Mesenchymal stem cell (in vitro differentiated cells and primary cell): ENCODE measurements around the gene CMTM3.
"Not testable (repeated sequence)": the region's sequence is repeated elsewhere in the genome, so short reads cannot be mapped to it uniquely, and the experiment has no call there.

Experiments
- DNase-seq: peaks from one replicate; pipeline ENCODE4 v3.0.0-alpha.2; 2013
- H2AFZ ChIP-seq: one replicate; pipeline ENCODE4 v1.6.1; 2013; ENCODE audit warnings: low read depth, mild to moderate bottlenecking, control low read depth, inconsistent platforms, low read length, moderate library complexity
- H2AK5ac ChIP-seq: 2 replicates; pipeline ENCODE4 v1.6.1; 2013; ENCODE audit warnings: low read length, moderate library complexity, mild to moderate bottlenecking, inconsistent platforms; ENCODE audit not compliant: severe bottlenecking
- H2BK120ac ChIP-seq: one replicate; pipeline ENCODE4 v1.6.1; 2013; ENCODE audit warnings: low read depth, mild to moderate bottlenecking, inconsistent platforms, low read length, moderate library complexity
- H2BK12ac ChIP-seq, 2 experiments: one replicate each; pipeline ENCODE4 v1.6.1; 2013; ENCODE audit warnings: inconsistent platforms in 2 of 2, low read length in 2 of 2, mild to moderate bottlenecking in 2 of 2, moderate library complexity in 2 of 2, control low read depth in 1 of 2
- H2BK15ac ChIP-seq: one replicate; pipeline ENCODE4 v1.6.1; 2013; ENCODE audit warnings: mild to moderate bottlenecking, low read depth, inconsistent platforms; ENCODE audit not compliant: poor library complexity, severe bottlenecking
- H2BK5ac ChIP-seq: 2 replicates; pipeline ENCODE4 v1.6.1; 2013; ENCODE audit warnings: low read depth, mild to moderate bottlenecking, low read length, control low read depth, inconsistent platforms; ENCODE audit not compliant: poor library complexity, severe bottlenecking
- H3K14ac ChIP-seq, 2 experiments: one replicate each; pipeline ENCODE4 v1.6.1; 2013; ENCODE audit warnings: inconsistent platforms in 2 of 2, low read length in 2 of 2, control low read depth in 1 of 2, mild to moderate bottlenecking in 1 of 2, moderate library complexity in 1 of 2
- H3K18ac ChIP-seq, 2 experiments: one replicate each; pipeline ENCODE4 v1.6.1; 2013; ENCODE audit warnings: inconsistent platforms in 2 of 2, low read length in 2 of 2, control low read depth in 1 of 2, low read depth in 1 of 2, mild to moderate bottlenecking in 1 of 2
- H3K23ac ChIP-seq, 2 experiments: one replicate each; pipeline ENCODE4 v1.6.1; 2013; ENCODE audit warnings: inconsistent platforms in 2 of 2, low read length in 2 of 2, mild to moderate bottlenecking in 2 of 2, moderate library complexity in 2 of 2, control low read depth in 1 of 2
- H3K27ac ChIP-seq: 2 replicates; pipeline ENCODE4 v1.5.1; 2013; ENCODE audit warnings: mild to moderate bottlenecking, moderate library complexity, low read length, control low read depth, inconsistent platforms; ENCODE audit not compliant: poor library complexity, severe bottlenecking
- H3K27me3 ChIP-seq, 2 experiments: 2 replicates each; pipeline versions ENCODE4 v1.6.1 to v1.7.0; 2013; ENCODE audit warnings: low read length in 2 of 2, mild to moderate bottlenecking in 2 of 2, moderate library complexity in 2 of 2, control low read depth in 1 of 2, inconsistent platforms in 1 of 2; ENCODE audit not compliant: control insufficient read depth in 1 of 2, insufficient read depth in 1 of 2
- H3K36me3 ChIP-seq, 2 experiments: 2 replicates each; pipeline versions ENCODE4 v1.6.1 to v1.7.0; 2013; ENCODE audit warnings: low read length in 2 of 2, control low read depth in 1 of 2, inconsistent platforms in 1 of 2, low read depth in 1 of 2, mild to moderate bottlenecking in 1 of 2; ENCODE audit not compliant: insufficient read depth in 2 of 2, control insufficient read depth in 1 of 2
- H3K4ac ChIP-seq, 2 experiments: one replicate each; pipeline ENCODE4 v1.6.1; 2013; ENCODE audit warnings: inconsistent platforms in 2 of 2, low read length in 2 of 2, mild to moderate bottlenecking in 2 of 2, moderate library complexity in 2 of 2, control low read depth in 1 of 2, low read depth in 1 of 2
- H3K4me1 ChIP-seq: 2 replicates; pipeline ENCODE4 v1.6.1; 2013; ENCODE audit warnings: low read depth, low read length, control low read depth; ENCODE audit not compliant: control insufficient read depth, insufficient read depth
- H3K4me2 ChIP-seq: 2 replicates; pipeline ENCODE4 v1.6.1; 2013; ENCODE audit warnings: low read length, mild to moderate bottlenecking, inconsistent platforms; ENCODE audit not compliant: poor library complexity, severe bottlenecking
- H3K4me3 ChIP-seq, 2 experiments: 2 replicates each; pipeline versions ENCODE4 v1.5.1 to v1.7.0; 2013; ENCODE audit warnings: low read length in 2 of 2, mild to moderate bottlenecking in 2 of 2, control low read depth in 1 of 2, low read depth in 1 of 2; ENCODE audit not compliant: insufficient read depth in 1 of 2
- H3K79me1 ChIP-seq: replicated peaks from 2 replicates; pipeline ENCODE4 v1.6.1; 2013; ENCODE audit warnings: mild to moderate bottlenecking, control low read depth, low read length, inconsistent platforms; ENCODE audit not compliant: poor library complexity, severe bottlenecking
- H3K9ac ChIP-seq: 2 replicates; pipeline ENCODE4 v1.7.0; 2013; ENCODE audit warnings: mild to moderate bottlenecking, low read length, moderate library complexity
- H3K9me3 ChIP-seq: 2 replicates; pipeline ENCODE4 v1.7.0; 2013; ENCODE audit warnings: mild to moderate bottlenecking, low read length; ENCODE audit not compliant: control insufficient read depth
- H4K8ac ChIP-seq: one replicate; pipeline ENCODE4 v1.6.1; 2013; ENCODE audit warnings: inconsistent platforms, mild to moderate bottlenecking, low read length, moderate library complexity
- H4K91ac ChIP-seq: one replicate; pipeline ENCODE4 v1.6.1; 2013; ENCODE audit warnings: mild to moderate bottlenecking, low read length, inconsistent platforms
- WGBS: methylation state at CpG from one replicate; pipeline ENCODE4 v1.1.7; 2013; ENCODE audit warnings: mixed read lengths; 5-methylcytosine and 5-hydroxymethylcytosine counted together

CMTM3 gene

GRCh38 chr16:66630561-66631260 lies 26.2 kb downstream of the CMTM3 start:
- not testable (repeated sequence) for H3K27me3 ChIP-seq, H2AK5ac ChIP-seq, H3K9me3 ChIP-seq, H4K8ac ChIP-seq, H3K79me1 ChIP-seq, H3K14ac ChIP-seq, H3K18ac ChIP-seq, DNase-seq, H2BK15ac ChIP-seq, H2BK12ac ChIP-seq, H3K4me3 ChIP-seq, H3K4me2 ChIP-seq, H2BK120ac ChIP-seq, H2BK5ac ChIP-seq, H3K4ac ChIP-seq, H2AFZ ChIP-seq, H3K27ac ChIP-seq, H3K23ac ChIP-seq, H3K9ac ChIP-seq, H4K91ac ChIP-seq, H3K4me1 ChIP-seq
- 97% methylated on average over 4 of the region's 49 CpGs for WGBS
- peaks cover 3 to 19% of the 10 kb centered on the region in 2 experiments for H3K36me3 ChIP-seq

GRCh38 chr16:66631558-66631957 lies 27.1 kb downstream of the CMTM3 start:
- H3K9ac ChIP-seq, H3K27me3 ChIP-seq, H3K14ac ChIP-seq, H3K23ac ChIP-seq, H2BK120ac ChIP-seq, H4K8ac ChIP-seq, H2AFZ ChIP-seq, DNase-seq, H2BK15ac ChIP-seq, H3K27ac ChIP-seq, H4K91ac ChIP-seq, H3K4ac ChIP-seq, H3K4me2 ChIP-seq, H3K4me3 ChIP-seq, H2BK12ac ChIP-seq, H3K4me1 ChIP-seq, H2AK5ac ChIP-seq, H3K18ac ChIP-seq, H2BK5ac ChIP-seq, H3K9me3 ChIP-seq: not testable (repeated sequence)
- Histone ChIP-seq H3K79me1 (peaks cover 10% of the 10 kb centered on the region), H3K36me3 (peaks cover 4 to 22% of the 10 kb centered on the region in 2 experiments)
- WGBS = no CpG with 5 or more reads among the region's 4 CpGs

- no peak overlapping the region for H2BK12ac ChIP-seq
- no peaks in the 10 kb centered on the region for H3K27me3 ChIP-seq
- no peak overlapping the region for H2AFZ ChIP-seq
- H4K91ac ChIP-seq = no peak overlapping the region
- no peak overlapping the region for H3K4me3 ChIP-seq
- H3K36me3 ChIP-seq = peaks cover 4 to 22% of the 10 kb centered on the region in 2 experiments
- WGBS = 92% methylated on average over 4 of the region's 4 CpGs
- H2AK5ac ChIP-seq = no peak overlapping the region
- H3K14ac ChIP-seq = no peak overlapping the region
- no peaks in the 10 kb centered on the region for H3K9me3 ChIP-seq
- no peak for DNase-seq
- no peak overlapping the region for H3K27ac ChIP-seq
- no peak overlapping the region for H3K18ac ChIP-seq
- H2BK15ac ChIP-seq = no peak overlapping the region
- no peak overlapping the region for H3K9ac ChIP-seq
- H2BK120ac ChIP-seq = no peak overlapping the region
- no peak overlapping the region for H3K4ac ChIP-seq
- H3K23ac ChIP-seq = no peak overlapping the region
- no peaks in the 10 kb centered on the region for H3K4me1 ChIP-seq
- H3K4me2 ChIP-seq = no peak overlapping the region
- H3K79me1 ChIP-seq = peaks cover 17% of the 10 kb centered on the region
- no peak overlapping the region for H4K8ac ChIP-seq
- H2BK5ac ChIP-seq = no peak overlapping the region
Observed at GRCh38 chr16:66634527-66635196, 30.2 kb downstream of the CMTM3 start.

GRCh38 chr16:66635406-66635805 lies 30.9 kb downstream of the CMTM3 start:
- Histone ChIP-seq H3K4me1 (no peaks in the 10 kb centered on the region), H3K14ac (no peak overlapping the region), H4K91ac (peak overlapping the region; percentile 29), H2AFZ (no peak overlapping the region), H3K27me3 (no peaks in the 10 kb centered on the region), H3K9ac (no peak overlapping the region), H3K36me3 (peaks cover 4 to 19% of the 10 kb centered on the region in 2 experiments), H3K27ac (no peak overlapping the region), H3K4me3 (no peak overlapping the region), H2BK12ac (no peak overlapping the region), H3K79me1 (peaks cover 20% of the 10 kb centered on the region), H3K9me3 (no peaks in the 10 kb centered on the region), H4K8ac (no peak overlapping the region), H2BK15ac (no peak overlapping the region), H3K23ac (no peak overlapping the region), H2AK5ac (no peak overlapping the region), H3K18ac (no peak overlapping the region), H2BK5ac (no peak overlapping the region), H2BK120ac (no peak overlapping the region), H3K4ac (no peak overlapping the region), H3K4me2 (no peak overlapping the region)
- 87% methylated on average over 5 of the region's 6 CpGs for WGBS
- no peak for DNase-seq
